ENCODE data around the gene PDIK1L. TPM values are rescaled to one million over a fixed set of nuclear protein-coding genes. Genes with fewer than 3 reads are reported as not detected.

Gene PDIK1L
- total and polyA plus RNA-seq, 2 of the 8 experiments (the other 6 are each of a cell fraction or from before 2014, with no cell fraction given), result 0.95 to 4.5 TPM

DNA sequence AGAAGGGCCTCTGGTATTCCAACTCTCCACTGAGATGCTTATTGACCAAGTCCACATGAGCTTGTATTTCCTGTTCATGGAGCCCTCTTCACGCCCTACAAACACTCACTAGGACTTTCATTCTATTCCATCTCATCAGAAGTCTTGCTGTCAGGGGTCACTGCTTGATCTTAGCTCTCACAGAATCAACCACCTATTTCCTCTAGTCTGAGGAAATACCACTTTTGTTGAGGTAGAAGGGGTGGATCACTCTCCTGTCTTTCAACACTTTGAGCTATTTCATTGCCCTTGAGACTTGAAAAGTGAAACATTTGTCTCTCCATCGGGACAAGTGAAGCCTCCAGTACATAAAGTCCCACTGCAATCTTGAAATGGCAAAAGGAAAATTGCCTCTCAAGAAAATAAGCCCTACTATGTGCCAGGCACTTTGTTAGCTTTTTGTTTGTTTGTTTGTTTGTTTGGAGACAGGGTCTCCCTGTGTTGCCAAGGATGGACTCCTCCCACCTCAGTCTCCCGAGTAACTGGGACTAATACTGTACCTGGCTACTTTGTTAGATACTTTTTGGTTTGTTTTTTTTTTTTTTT, 27.4 kb downstream of the PDIK1L start:
- TF ChIP-seq SIX5 (IDR thresholded peaks at IDR 0.05; ENCODE audit: low read depth, low read length), result no peak
- TF ChIP-seq RXRA (IDR thresholded peaks at IDR 0.05; ENCODE audit: insufficient read depth, low read depth, low read length), result no peak
- TF ChIP-seq RNF2 (IDR thresholded peaks at IDR 0.05; ENCODE audit: borderline replicate concordance, low read depth, low read length, missing control alignments, poor library complexity, severe bottlenecking), result no peak
- no peak for TF ChIP-seq RFX5 (IDR thresholded peaks at IDR 0.05; ENCODE audit: borderline replicate concordance, low read depth, low read length)
- TF ChIP-seq NRF1 (IDR thresholded peaks at IDR 0.05; ENCODE audit: low read depth, low read length), result no peak
- no peak for TF ChIP-seq RBBP5 (IDR thresholded peaks at IDR 0.05; ENCODE audit: borderline replicate concordance, low read depth, low read length)
- TF ChIP-seq TEAD4 (IDR thresholded peaks at IDR 0.05; ENCODE audit: low read depth, low read length), result no peak
- no peak for TF ChIP-seq CHD1 (IDR thresholded peaks at IDR 0.05; ENCODE audit: low read depth, low read length)
- TF ChIP-seq EGR1 (IDR thresholded peaks at IDR 0.05; ENCODE audit: borderline replicate concordance, low read depth, low read length), result no peak
- no peak for TF ChIP-seq GTF2F1 (IDR thresholded peaks at IDR 0.05; ENCODE audit: borderline replicate concordance, low read depth, low read length)
- Histone ChIP-seq H3K4ac (replicated peaks; ENCODE audit: insufficient read length, low read depth, low read length) (no peak overlapping the region), H3K9ac (replicated peaks in 1 of 4; ENCODE audit: extremely low read depth in 1 of 4, low read depth in 3 of 4, low read length in 3 of 4) (no peak overlapping the region), H3K23ac (ENCODE audit: insufficient read length) (no peak overlapping the region), H2BK120ac (replicated peaks; ENCODE audit: low read depth, low read length) (no peak overlapping the region), H2BK15ac (ENCODE audit: low read length) (no peak overlapping the region), H3K4me2 (ENCODE audit: insufficient read depth in 1 of 2, low read depth in 2 of 2, low read length in 2 of 2) (no peak overlapping the region), H3K36me3 (ENCODE audit: control insufficient read depth in 2 of 4, insufficient read depth in 4 of 4, low read length in 3 of 4) (no peaks in the 10 kb centered on the region), H2BK12ac (ENCODE audit: low read depth, low read length) (no peak overlapping the region), H3K79me2 (ENCODE audit: control insufficient read depth in 1 of 2, insufficient read depth in 2 of 2, low read length in 2 of 2) (no peaks in the 10 kb centered on the region), H3K23me2 (ENCODE audit: low read depth, low read length) (no peaks in the 10 kb centered on the region), H2BK20ac (ENCODE audit: low read length) (no peak overlapping the region), H3K9me3 (ENCODE audit: insufficient read depth in 2 of 2, low read depth in 1 of 2, low read length in 1 of 2) (no peaks in the 10 kb centered on the region), H3K79me1 (ENCODE audit: low read depth, low read length) (no peaks in the 10 kb centered on the region), H3K27ac (ENCODE audit: low read depth, low read length) (no peak overlapping the region), H4K20me1 (replicated peaks in 1 of 2; ENCODE audit: control insufficient read depth in 1 of 2, insufficient read depth in 2 of 2, low read length in 2 of 2) (no peaks in the 10 kb centered on the region), H2AFZ (ENCODE audit: low read length) (no peak overlapping the region; the same call in 1 of the 2 replicates), H3K27me3 (replicated peaks in 1 of 4; ENCODE audit: control insufficient read depth in 3 of 4, extremely low read depth in 1 of 4, insufficient read depth in 3 of 4, low read length in 3 of 4) (no peaks in the 10 kb centered on the region), H4K8ac (ENCODE audit: extremely low read depth, insufficient read depth, low read length) (no peak overlapping the region), H2BK5ac (ENCODE audit: low read depth, low read length) (no peak overlapping the region), H3K56ac (replicated peaks; ENCODE audit: insufficient read length, low read depth, low read length) (no peak overlapping the region), H3K4me3 (ENCODE audit: extremely low read depth in 1 of 4, insufficient read depth in 2 of 4, low read depth in 3 of 4, low read length in 4 of 4) (no peak overlapping the region), H3K14ac (ENCODE audit: insufficient read length) (no peak overlapping the region), H3K4me1 (replicated peaks in 1 of 4; ENCODE audit: control insufficient read depth in 3 of 4, insufficient read depth in 4 of 4, low read length in 3 of 4) (no peaks in the 10 kb centered on the region), H2AK5ac (ENCODE audit: low read depth, low read length) (no peak overlapping the region), H4K91ac (replicated peaks; ENCODE audit: insufficient read length, low read length) (no peak overlapping the region), H3K18ac (ENCODE audit: extremely low read depth, low read length) (no peak overlapping the region), H4K5ac (ENCODE audit: insufficient read length, low read depth, low read length) (no peak overlapping the region)
- ChIA-PET POLR2A (ENCODE audit: partially characterized antibody) (interaction anchor here (0.9 to 1.2 kb wide), 3 partner anchors 27 to 34 kb away, joined by 3 read pairs; no protein-coding TSS in a partner anchor), CTCF (ENCODE audit: partially characterized antibody) (interaction anchor here (0.6 to 11.2 kb wide), 10 partner anchors 10 to 285 kb away, joined by 3 to 154 read pairs (median 4); partner anchors contain the start of gene CATSPER4)
- 84% methylated on average over 3 of the region's 3 CpGs; no CpG with 5 or more reads in 1 of the 2 experiments for WGBS, 2 experiments (ENCODE audit: extremely low coverage in 1 of 2, insufficient coverage in 1 of 2, insufficient read length in 1 of 2, insufficient replicate concordance in 2 of 2, low coverage in 1 of 2, low lambda C conversion rate in 2 of 2, missing lambda C conversion rate in 1 of 2)
- FAIRE-seq, result peak; percentile 58
- DNase-seq (ENCODE audit: low read depth in 1 of 2, low spot score in 2 of 2), result peak in 1 of 2 experiments; percentile 14
